ENCODE results near the gene STXBP1. TPM values are rescaled to one million over a fixed set of nuclear protein-coding genes. Genes with fewer than 3 reads are reported as not detected.

STXBP1 gene
- 10.8 and 37.5 TPM in 2 replicates for total RNA-seq

- peak; percentile 35 for DNase-seq (ENCODE audit: low read depth)
Measured at GRCh38 chr9:127611899-127612790, at the start of gene STXBP1. TSS of gene STXBP1 (plus strand) at chr9:127612277. CDS start at chr9:127612404, 127 bp downstream.

GRCh38 chr9:127562279-127562796 is 49.7 kb upstream of the STXBP1 start:
- DNase-seq (ENCODE audit: low read depth) = no peak

- DNase-seq (ENCODE audit: low read depth) = no peak
Measured at GRCh38 chr9:127562841-127563401, 49.2 kb upstream of the STXBP1 start.

GRCh38 chr9:127563579-127563978 is 48.5 kb upstream of the STXBP1 start:
- DNase-seq (ENCODE audit: low read depth) = no peak

- DNase-seq (ENCODE audit: low read depth) = no peak
Measured at GRCh38 chr9:127565231-127565630, 46.8 kb upstream of the STXBP1 start.

GRCh38 chr9:127566351-127567001 is 45.6 kb upstream of the STXBP1 start:
- peak; percentile 52 for DNase-seq (ENCODE audit: low read depth)

GRCh38 chr9:127567035-127567729 is 44.9 kb upstream of the STXBP1 start:
- DNase-seq (ENCODE audit: low read depth) = no peak

GRCh38 chr9:127567730-127568617 is 44.1 kb upstream of the STXBP1 start:
- no peak for DNase-seq (ENCODE audit: low read depth)

- DNase-seq (ENCODE audit: low read depth) = no peak
Measured at GRCh38 chr9:127568618-127568970, 43.5 kb upstream of the STXBP1 start.

GRCh38 chr9:127568971-127569885 is 42.8 kb upstream of the STXBP1 start:
- DNase-seq (ENCODE audit: low read depth) = peak; percentile 57

- peak; percentile 86 for DNase-seq (ENCODE audit: low read depth)
Measured at GRCh38 chr9:127569886-127570401, 42.1 kb upstream of the STXBP1 start.

GRCh38 chr9:127570533-127571111 is 41.5 kb upstream of the STXBP1 start:
- DNase-seq (ENCODE audit: low read depth) = peak; percentile 72

- no peak for DNase-seq (ENCODE audit: low read depth)
Measured at GRCh38 chr9:127571971-127572370, 40.1 kb upstream of the STXBP1 start.

GRCh38 chr9:127572961-127573721 is 38.9 kb upstream of the STXBP1 start:
- DNase-seq (ENCODE audit: low read depth) = peak; percentile 72

- DNase-seq (ENCODE audit: low read depth) = peak; percentile 88
Measured at GRCh38 chr9:127574072-127574993, 37.7 kb upstream of the STXBP1 start.

- DNase-seq (ENCODE audit: low read depth) = no peak
Measured at GRCh38 chr9:127575875-127576778, 36.0 kb upstream of the STXBP1 start.
